ENCODE data around the gene BCORL1. TPM values are rescaled to one million over a fixed set of nuclear protein-coding genes. Genes with fewer than 3 reads are reported as not detected.
A peak's percentile ranks its signal among the peaks of the same experiment; 100 is the strongest.

Gene BCORL1
- total and polyA plus RNA-seq, 5 experiments from 2014 or later = 1.0 to 9.6 (median 1.8) TPM

DNA sequence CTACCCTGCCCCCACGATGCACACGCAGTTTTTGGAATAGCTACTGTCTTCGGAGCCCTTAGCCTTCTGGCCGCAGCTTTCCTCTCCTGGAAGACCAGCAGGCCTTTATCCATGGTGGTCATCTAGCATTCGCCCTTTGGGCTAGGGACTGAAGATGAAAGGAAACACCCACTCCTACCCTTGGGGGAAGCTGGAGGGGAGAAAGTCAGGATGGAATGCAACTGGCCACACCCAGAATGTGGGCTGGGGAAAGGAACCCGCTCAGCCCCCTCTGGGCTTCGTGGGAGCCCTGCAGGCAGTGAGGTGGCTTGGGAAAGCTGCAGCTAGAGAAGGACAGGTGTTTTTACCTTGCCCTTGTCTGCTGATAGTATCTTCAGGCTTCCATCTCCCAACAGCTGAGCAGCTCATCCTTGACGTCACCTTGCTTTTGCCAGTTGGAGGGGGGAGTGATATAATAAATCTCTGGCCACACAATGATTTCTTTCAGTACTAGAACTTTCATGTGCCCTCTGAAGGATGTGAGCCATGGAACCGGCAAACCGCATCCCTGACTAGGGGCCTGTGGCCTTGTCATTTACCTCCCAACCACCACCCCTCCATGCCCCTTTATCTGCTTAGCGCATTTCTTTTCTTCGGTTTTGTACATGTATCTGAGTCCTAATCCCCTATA, 68.9 kb downstream of the BCORL1 start:
- H3K27ac Mint-ChIP-seq = no peak overlapping the region
- POLR2A ChIA-PET = interaction anchor here (0.6 kb wide), 1 partner anchor 51 kb away, joined by 3 read pairs; no protein-coding TSS in a partner anchor
- no peaks in the 10 kb centered on the region for H3K27me3 Mint-ChIP-seq
- DNase-seq = no peak
- no peak overlapping the region for H3K4me3 Mint-ChIP-seq
- H3K4me1 Mint-ChIP-seq = no peaks in the 10 kb centered on the region
- ATAC-seq = no peak
- H3K36me3 Mint-ChIP-seq = peaks cover 4 to 40% (median 5%) of the 10 kb centered on the region in 3 donors
- no peaks in the 10 kb centered on the region for H3K9me3 Mint-ChIP-seq

DNA sequence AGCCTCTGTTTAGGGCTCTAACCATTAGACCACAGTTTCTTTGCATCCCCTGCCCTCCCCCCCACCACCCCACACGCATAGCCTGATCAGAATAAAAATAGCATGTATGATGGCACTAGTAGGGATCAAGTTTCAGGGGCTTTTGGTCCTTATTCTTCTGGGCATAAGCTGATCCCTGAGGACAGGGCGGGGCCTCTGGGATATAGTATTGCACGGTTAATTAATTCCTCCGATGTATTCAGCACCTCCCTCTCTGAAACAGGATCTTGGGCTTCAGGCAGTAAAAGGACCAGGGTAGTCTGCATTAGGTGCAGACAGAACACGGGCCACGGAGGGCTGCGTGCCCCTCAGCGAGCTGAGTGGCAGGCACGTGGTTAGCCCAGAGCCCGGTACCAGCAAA, 70.8 kb downstream of the BCORL1 start:
- peak overlapping the region in 1 of 10 donors; percentile 6 for H3K4me3 Mint-ChIP-seq
- DNase-seq = no peak

DNA sequence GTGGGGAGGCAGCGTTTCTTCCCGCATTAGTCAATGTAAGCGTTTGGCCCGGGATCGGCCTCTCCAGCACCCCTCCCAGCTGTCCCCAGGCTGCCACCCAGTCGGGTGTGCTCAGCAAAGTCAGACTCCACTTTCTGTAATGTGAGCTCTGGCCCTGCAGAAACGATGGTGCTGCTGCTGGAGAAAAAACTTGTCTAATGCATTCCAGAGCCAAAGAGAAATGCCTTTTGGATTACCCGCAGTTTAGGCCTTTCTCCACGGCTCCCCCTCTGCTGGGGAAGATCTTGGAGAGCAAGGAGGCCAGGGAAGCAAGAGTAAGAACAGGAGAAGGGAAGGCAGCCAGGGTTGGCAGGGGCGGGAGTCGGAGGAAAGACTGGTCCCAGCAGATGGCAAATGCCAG, 72.7 kb downstream of the BCORL1 start:
- POLR2A ChIA-PET = no interaction called here
- H3K4me1 Mint-ChIP-seq = peaks cover 0 to 9% (median 2%) of the 10 kb centered on the region in 4 donors
- no peak overlapping the region for H3K4me3 Mint-ChIP-seq
- no peaks in the 10 kb centered on the region for H3K9me3 Mint-ChIP-seq
- no peaks in the 10 kb centered on the region for H3K27me3 Mint-ChIP-seq
- ATAC-seq (no peak), DNase-seq (no peak)
- H3K27ac Mint-ChIP-seq = no peak overlapping the region
- H3K36me3 Mint-ChIP-seq = peaks cover 0 to 30% (median 0%) of the 10 kb centered on the region in 3 donors

More for the DNA sequence above, 70.8 kb downstream of the BCORL1 start:
- no peaks in the 10 kb centered on the region for H3K4me1 Mint-ChIP-seq
- no peaks in the 10 kb centered on the region for H3K9me3 Mint-ChIP-seq
- H3K27ac Mint-ChIP-seq = no peak overlapping the region
- ATAC-seq = no peak
- POLR2A ChIA-PET = interaction anchor here (0.6 kb wide), 1 partner anchor 21 kb away, joined by 4 read pairs; no protein-coding TSS in a partner anchor
- peaks cover 4 to 34% (median 5%) of the 10 kb centered on the region in 3 donors for H3K36me3 Mint-ChIP-seq
- H3K27me3 Mint-ChIP-seq = no peaks in the 10 kb centered on the region

DNA sequence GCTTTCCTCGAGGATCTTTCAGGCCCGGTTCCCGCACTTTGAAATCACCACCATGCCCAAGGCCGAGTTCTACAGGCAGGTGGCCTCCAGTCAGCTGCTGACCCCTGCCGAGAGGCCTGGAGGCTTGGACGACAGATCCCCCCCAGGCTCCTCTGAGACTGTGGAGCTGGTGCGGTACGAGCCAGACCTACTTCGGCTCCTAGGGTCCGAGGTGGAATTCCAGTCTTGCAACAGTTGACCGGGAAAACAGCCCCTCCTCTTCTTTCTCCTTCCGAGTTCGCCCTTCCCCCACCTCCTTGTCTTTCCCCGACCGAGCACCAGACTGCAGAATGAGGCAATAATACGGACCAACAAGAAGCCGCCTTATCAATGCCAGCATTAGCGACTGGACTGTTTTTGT, 73.5 kb downstream of the BCORL1 start:
- ATAC-seq (no peak), DNase-seq (no peak)
- H3K36me3 Mint-ChIP-seq = peaks cover 0 to 27% (median 0%) of the 10 kb centered on the region in 3 donors
- peaks cover 0 to 9% (median 3%) of the 10 kb centered on the region in 4 donors for H3K4me1 Mint-ChIP-seq
- H3K27me3 Mint-ChIP-seq = no peaks in the 10 kb centered on the region
- H3K27ac Mint-ChIP-seq = no peak overlapping the region
- no peaks in the 10 kb centered on the region for H3K9me3 Mint-ChIP-seq
- POLR2A ChIA-PET = no interaction called here
- H3K4me3 Mint-ChIP-seq = no peak overlapping the region

DNA sequence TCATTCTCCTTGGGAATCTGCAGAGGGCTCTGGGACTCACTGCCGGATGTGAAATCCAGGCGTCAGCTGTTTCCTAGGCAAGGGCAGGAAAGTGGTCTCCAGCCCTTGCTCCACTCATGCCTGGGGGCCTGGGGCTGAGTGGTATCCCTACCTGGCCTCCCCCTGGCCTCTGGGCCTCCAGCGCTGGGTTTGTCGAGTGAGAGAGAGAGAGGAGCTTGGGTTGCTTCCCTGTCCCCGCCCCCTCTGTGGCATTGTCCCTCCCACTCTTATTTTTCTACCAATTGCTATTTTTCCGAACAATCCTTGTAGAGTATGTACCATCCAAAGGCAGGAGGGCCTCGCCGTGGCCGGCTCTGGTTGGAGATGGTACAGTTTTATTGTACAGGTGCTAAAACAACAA, 74.8 kb downstream of the BCORL1 start:
- DNase-seq = no peak
- peaks cover 0 to 9% (median 3%) of the 10 kb centered on the region in 4 donors for H3K4me1 Mint-ChIP-seq
- H3K27me3 Mint-ChIP-seq = no peaks in the 10 kb centered on the region
- POLR2A ChIA-PET = no interaction called here
- no peaks in the 10 kb centered on the region for H3K9me3 Mint-ChIP-seq
- H3K36me3 Mint-ChIP-seq = peaks cover 0 to 19% (median 0%) of the 10 kb centered on the region in 3 donors
- H3K4me3 Mint-ChIP-seq = no peak overlapping the region
- no peak for ATAC-seq
- no peak overlapping the region for H3K27ac Mint-ChIP-seq

DNA sequence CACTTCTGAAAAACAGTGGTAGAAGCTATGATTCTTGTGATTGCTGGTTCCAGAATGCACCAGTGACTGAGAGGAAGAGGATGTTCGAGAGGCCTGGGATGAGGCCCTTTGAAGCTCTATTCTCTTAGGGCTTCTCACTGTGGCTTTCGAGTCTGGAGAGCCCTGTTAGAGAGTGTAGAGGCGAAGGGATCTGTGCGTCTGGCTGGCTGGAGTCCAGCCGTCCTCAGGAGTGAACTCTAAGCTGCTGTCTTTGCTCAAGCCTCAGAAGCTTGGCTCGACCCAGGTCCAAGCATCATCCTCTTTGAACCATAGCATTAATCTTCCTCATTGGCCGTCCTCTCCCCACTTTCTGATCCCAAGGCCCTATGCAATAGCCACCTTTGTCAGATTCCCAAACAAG, 76.2 kb downstream of the BCORL1 start:
- Mint-ChIP-seq H3K4me3 (peak overlapping the region in 2 of 10 donors; percentile 25 to 38), H3K27ac (peak overlapping the region in 2 of 10 donors; percentile 56 to 76), H3K4me1 (peaks cover 0 to 9% (median 3%) of the 10 kb centered on the region in 4 donors), H3K27me3 (no peaks in the 10 kb centered on the region), H3K36me3 (peaks cover 0 to 15% (median 0%) of the 10 kb centered on the region in 3 donors), H3K9me3 (peaks cover 0 to 3% (median 0%) of the 10 kb centered on the region in 9 donors)
- POLR2A ChIA-PET = interaction anchor here (0.6 kb wide), 1 partner anchor 12 kb away, joined by 3 read pairs; no protein-coding TSS in a partner anchor
- DNase-seq = no peak
- ATAC-seq = no peak

DNA sequence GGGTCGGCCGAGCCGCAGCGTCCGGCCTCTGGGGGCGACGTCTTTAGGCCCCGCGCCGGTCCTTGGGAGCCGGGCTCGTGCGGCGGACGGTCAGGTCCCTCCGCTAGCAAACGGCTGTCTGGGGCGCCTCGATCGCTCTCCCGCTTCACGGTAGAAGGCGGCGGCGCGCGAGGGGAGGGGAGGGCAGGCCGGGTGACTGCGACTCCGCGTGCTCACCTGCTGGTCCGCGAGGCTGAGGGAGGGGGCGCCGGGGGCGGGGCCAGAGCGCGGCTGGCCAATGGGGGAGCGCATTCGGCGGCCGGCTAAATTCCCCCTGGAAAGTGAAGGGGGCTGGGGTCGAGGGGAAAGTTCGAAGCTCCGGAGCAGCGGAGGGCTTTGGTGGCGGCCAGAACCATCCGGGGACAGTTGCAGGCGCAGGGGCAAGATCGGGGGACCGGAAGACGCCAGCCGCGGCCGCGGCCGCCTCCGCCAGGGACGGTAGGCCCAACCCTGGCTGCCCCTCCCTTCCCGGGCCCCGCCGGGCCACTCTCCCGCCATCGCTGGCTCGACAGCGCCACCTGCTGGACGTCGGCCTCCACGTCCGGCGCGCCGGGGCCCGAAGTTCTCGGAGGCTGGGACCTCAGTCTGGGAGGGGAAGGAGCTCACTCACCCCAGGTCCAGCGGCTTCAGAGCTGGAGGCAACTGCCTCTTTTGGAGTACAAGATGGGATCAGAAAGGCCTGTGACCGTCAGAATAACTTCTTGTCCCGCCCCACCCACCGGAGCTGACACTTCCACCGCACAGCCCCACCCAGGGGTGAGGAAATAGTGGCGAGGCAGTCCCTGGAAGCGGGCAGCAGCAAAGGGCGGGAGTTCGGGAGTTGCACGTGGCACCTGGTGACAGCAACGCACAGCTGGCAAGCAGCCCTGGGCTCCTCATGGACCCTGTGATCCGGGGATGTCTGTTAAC, 78.0 kb downstream of the BCORL1 start:
- peak; percentile 88 to 90 for ATAC-seq
- Mint-ChIP-seq H3K36me3 (peaks cover 0 to 10% (median 0%) of the 10 kb centered on the region in 3 donors), H3K27ac (peak overlapping the region in 3 of 10 donors; percentile 5 to 55 (median 14)), H3K4me3 (peak overlapping the region; percentile 52 to 84 (median 70)), H3K27me3 (no peaks in the 10 kb centered on the region), H3K4me1 (peaks cover 0 to 9% (median 4%) of the 10 kb centered on the region in 4 donors), H3K9me3 (peaks cover 0 to 3% (median 0%) of the 10 kb centered on the region in 9 donors)
- POLR2A ChIA-PET = interaction anchor here (0.6 to 1.4 kb wide), 3 partner anchors 56 to 455 kb away, joined by 3 to 11 read pairs (median 4); no protein-coding TSS in a partner anchor
- peak; percentile 57 to 85 (median 77) for DNase-seq

DNA sequence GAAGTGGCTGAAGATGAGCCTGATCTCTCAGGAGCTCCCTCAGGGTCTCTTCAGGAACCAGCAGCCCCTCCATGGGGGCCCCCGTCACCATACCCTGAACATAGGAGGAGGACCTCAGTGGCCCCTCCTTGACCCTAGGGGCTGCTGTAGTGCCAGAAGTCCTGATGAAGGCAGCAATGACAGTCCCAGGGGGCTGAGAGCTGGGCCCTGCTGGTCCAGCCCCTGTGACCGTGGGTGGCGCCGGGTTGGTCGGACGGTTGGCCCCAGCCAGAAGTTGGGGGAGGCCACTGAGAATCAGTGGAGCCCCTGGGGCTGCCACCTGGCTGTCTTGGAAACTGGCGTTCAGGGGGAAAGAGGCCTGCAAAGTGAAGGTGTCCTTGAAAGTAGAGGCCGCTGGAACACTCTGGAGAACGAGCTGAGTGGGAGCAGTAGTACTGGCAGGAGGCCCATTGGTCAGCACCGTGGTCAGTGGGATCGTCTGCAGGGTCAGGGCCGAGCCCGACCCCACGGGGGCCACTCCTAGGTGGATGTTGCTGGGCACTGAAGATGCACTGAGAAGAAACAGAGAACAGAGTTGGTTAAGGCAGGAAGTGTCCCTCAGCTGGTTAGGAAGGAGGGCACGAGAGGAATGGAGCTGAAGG, 84.7 kb downstream of the BCORL1 start:
- no peak for ATAC-seq
- H3K36me3 Mint-ChIP-seq = peaks cover 0 to 49% (median 0%) of the 10 kb centered on the region in 3 donors
- POLR2A ChIA-PET = no interaction called here
- H3K27ac Mint-ChIP-seq = peak overlapping the region in 3 of 10 donors; percentile 78 to 82 (median 79)
- H3K4me1 Mint-ChIP-seq = peaks cover 0 to 5% (median 0%) of the 10 kb centered on the region in 4 donors
- H3K4me3 Mint-ChIP-seq = no peak overlapping the region
- DNase-seq = no peak
- peaks cover 0 to 3% (median 0%) of the 10 kb centered on the region in 9 donors for H3K9me3 Mint-ChIP-seq
- H3K27me3 Mint-ChIP-seq = no peaks in the 10 kb centered on the region

DNA sequence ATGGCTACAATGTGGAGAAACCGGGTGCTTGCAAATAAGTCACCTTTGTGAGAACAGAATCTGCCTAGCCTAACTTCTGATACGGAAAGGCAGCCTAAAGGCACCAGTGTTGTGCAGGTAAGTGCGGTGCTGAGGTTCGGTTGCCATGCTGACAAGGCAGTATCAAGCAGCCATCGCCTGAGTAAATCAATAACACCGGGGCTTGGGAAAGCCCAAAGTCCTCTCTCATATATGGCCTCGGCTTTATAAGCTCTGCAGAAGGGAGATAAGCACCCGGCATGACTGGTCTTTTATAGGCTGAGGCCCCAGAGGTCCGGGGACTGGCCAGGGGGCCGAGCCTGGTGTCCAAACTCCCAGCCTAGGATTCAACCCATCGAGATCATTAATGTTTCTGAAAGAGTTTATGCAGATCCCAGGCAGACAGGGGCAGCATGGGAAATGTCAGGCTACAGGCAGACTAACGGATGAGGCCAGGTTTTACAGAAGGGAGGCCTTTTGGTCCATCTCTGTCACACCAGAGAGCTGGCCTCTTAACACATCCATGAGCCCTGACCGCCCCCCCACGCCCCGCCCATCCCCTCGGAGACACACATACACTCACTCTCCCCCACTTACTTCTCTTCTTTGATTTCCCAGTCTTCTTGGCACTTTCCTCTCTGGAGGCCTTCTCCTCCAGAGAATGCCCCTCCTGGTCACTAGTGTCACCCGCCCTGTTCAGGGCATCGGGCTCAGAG, 89.3 kb downstream of the BCORL1 start:
- peak overlapping the region in 6 of 10 donors; percentile 43 to 82 (median 64) for H3K27ac Mint-ChIP-seq
- no peak for DNase-seq
- H3K4me1 Mint-ChIP-seq = no peaks in the 10 kb centered on the region
- POLR2A ChIA-PET = no interaction called here
- H3K4me3 Mint-ChIP-seq = no peak overlapping the region
- H3K27me3 Mint-ChIP-seq = no peaks in the 10 kb centered on the region
- no peaks in the 10 kb centered on the region for H3K9me3 Mint-ChIP-seq
- no peak for ATAC-seq
- H3K36me3 Mint-ChIP-seq = peaks cover 0 to 60% (median 0%) of the 10 kb centered on the region in 3 donors

DNA sequence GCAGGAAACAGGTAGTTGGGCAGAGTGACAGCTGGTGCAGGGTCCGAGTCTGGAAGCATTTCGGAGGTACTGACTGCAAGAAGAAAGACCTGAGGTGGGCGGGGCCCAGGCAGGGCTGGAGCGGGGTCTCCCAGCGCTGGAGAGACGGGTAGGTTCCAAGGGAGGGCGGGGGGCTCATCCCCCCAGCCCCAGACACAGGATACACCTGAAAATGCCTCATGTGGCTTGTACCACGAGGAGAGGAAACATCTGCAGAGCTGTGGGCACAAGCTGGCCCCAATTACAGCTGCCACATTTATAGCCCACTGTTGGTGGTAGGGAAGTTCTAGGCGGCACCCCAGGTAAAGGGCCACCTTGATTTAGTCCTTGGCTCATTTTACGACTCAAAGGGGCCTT, 89.9 kb downstream of the BCORL1 start:
- H3K4me1 Mint-ChIP-seq = no peaks in the 10 kb centered on the region
- DNase-seq = no peak
- H3K36me3 Mint-ChIP-seq = peaks cover 0 to 57% (median 0%) of the 10 kb centered on the region in 3 donors
- no peak for ATAC-seq
- H3K9me3 Mint-ChIP-seq = no peaks in the 10 kb centered on the region
- H3K27ac Mint-ChIP-seq = peak overlapping the region in 6 of 10 donors; percentile 43 to 82 (median 62)
- no peak overlapping the region for H3K4me3 Mint-ChIP-seq
- H3K27me3 Mint-ChIP-seq = no peaks in the 10 kb centered on the region
- POLR2A ChIA-PET = no interaction called here

DNA sequence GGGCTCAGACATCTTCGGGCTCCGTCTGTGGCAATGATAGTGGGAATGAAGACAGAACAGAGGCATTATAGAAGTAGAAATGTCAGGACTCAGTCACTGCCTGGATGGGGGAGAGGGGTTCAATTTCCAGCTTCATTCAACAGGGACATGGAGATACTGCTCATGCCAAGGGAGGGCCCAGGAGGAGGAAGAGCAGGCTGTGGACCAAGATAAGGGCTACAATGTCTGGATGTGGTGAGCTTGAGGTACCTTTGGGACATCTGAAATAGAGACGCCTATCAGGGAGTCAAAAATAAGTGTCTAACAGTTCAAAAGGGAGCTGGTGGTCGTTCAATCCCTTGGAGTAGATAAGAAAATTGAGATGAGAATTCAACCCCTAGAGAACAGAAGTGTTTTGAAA, 93.3 kb downstream of the BCORL1 start:
- POLR2A ChIA-PET = interaction anchor here (0.7 kb wide), 1 partner anchor 465 kb away, joined by 3 read pairs; no protein-coding TSS in a partner anchor
- no peak overlapping the region for H3K4me3 Mint-ChIP-seq
- no peaks in the 10 kb centered on the region for H3K27me3 Mint-ChIP-seq
- DNase-seq (no peak), ATAC-seq (no peak)
- peaks cover 0 to 42% (median 0%) of the 10 kb centered on the region in 3 donors for H3K36me3 Mint-ChIP-seq
- no peaks in the 10 kb centered on the region for H3K9me3 Mint-ChIP-seq
- peak overlapping the region in 3 of 10 donors; percentile 37 to 46 (median 41) for H3K27ac Mint-ChIP-seq
- H3K4me1 Mint-ChIP-seq = peaks cover 1 to 11% (median 10%) of the 10 kb centered on the region in 4 donors

All from naive thymus-derived CD8-positive, alpha-beta T cell (primary cell).